IMR-90 (cell line): ENCODE results near the gene RPGRIP1L. TPM values are rescaled to one million over a fixed set of nuclear protein-coding genes. Genes with fewer than 3 reads are reported as not detected.
A peak's percentile ranks its signal among the peaks of the same experiment; 100 is the strongest.

Experiments
- ATAC-seq: fragments of 200-7000 bp; cut with Tn5 transposase; 2 replicates; pipeline ENCODE4 v1.9.1; 2020; ENCODE audit warnings: low read depth, mild to moderate bottlenecking, moderate library complexity
- BruUV-seq: library from RNA; stranded (reverse); fragments of 400-500 nt; replicated peaks from 2 replicates; lab custom pipeline; 2021; lab: Mats Ljungman, UMichigan
- CTCF ChIA-PET: fragments of 300-600 bp; formaldehyde crosslinking; extraction: SDS; loops from one replicate; lab custom pipeline; 2021; ENCODE audit warnings: antibody characterized with exemption; lab: Yijun Ruan, JAX
- POLR2A ChIA-PET: fragments of 300-600 bp; sonication (Branson Sonifier 250); formaldehyde crosslinking; loops from one replicate; lab custom pipeline; 2022; ENCODE audit warnings: antibody characterized with exemption; ENCODE audit not compliant: unreplicated experiment; lab: Charles Lee
- DNase-seq: peaks from one replicate; pipeline ENCODE4 v3.0.0; 2013
- H2AFZ ChIP-seq: replicated peaks from 2 replicates; pipeline ENCODE3; 2013; ENCODE audit warnings: low read length, mild to moderate bottlenecking; ENCODE audit not compliant: poor library complexity
- H2AK5ac ChIP-seq: 2 replicates; pipeline ENCODE4 v1.6.1; 2013; ENCODE audit warnings: low read depth, low read length, inconsistent platforms
- H2AK9ac ChIP-seq: replicated peaks from 2 replicates; pipeline ENCODE3; 2013; ENCODE audit warnings: mild to moderate bottlenecking, low read depth, low read length, moderate library complexity; ENCODE audit not compliant: poor library complexity
- H2BK120ac ChIP-seq: 2 replicates; pipeline ENCODE4 v1.6.1; 2013; ENCODE audit warnings: low read depth, low read length, inconsistent platforms
- H2BK15ac ChIP-seq: 3 replicates; pipeline ENCODE4 v1.6.1; 2013; ENCODE audit warnings: low read depth, low read length, inconsistent platforms
- H2BK20ac ChIP-seq: 2 replicates; pipeline ENCODE4 v1.6.1; 2013; ENCODE audit warnings: low read depth, mild to moderate bottlenecking, inconsistent platforms, low read length, moderate library complexity
- H2BK5ac ChIP-seq: 2 replicates; pipeline ENCODE4 v1.6.1; 2013; ENCODE audit warnings: mild to moderate bottlenecking, low read depth, low read length, inconsistent platforms; ENCODE audit not compliant: poor library complexity, severe bottlenecking
- H3K14ac ChIP-seq: replicated peaks from 2 replicates; pipeline ENCODE4 v1.6.1; 2013; ENCODE audit warnings: low read depth, low read length, inconsistent platforms
- H3K18ac ChIP-seq: 2 replicates; pipeline ENCODE4 v1.6.1; 2013; ENCODE audit warnings: low read depth, low read length, control low read depth
- H3K23ac ChIP-seq: 2 replicates; pipeline ENCODE4 v1.6.1; 2013; ENCODE audit warnings: low read depth, low read length, inconsistent platforms
- H3K27ac ChIP-seq: 2 replicates; pipeline ENCODE4 v1.5.1; 2013; ENCODE audit warnings: mild to moderate bottlenecking, control low read depth, low read length; ENCODE audit not compliant: insufficient read depth
- H3K27me3 ChIP-seq: 2 replicates; pipeline ENCODE4 v1.6.1; 2013; ENCODE audit warnings: low read length; ENCODE audit not compliant: control insufficient read depth, insufficient read depth
- H3K36me3 ChIP-seq: 2 replicates; pipeline ENCODE4 v1.6.1; 2013; ENCODE audit warnings: low read length, mixed read lengths; ENCODE audit not compliant: control insufficient read depth, insufficient read depth
- H3K4ac ChIP-seq: 2 replicates; pipeline ENCODE4 v1.6.1; 2013; ENCODE audit warnings: low read depth, low read length, inconsistent platforms
- H3K4me1 ChIP-seq: 2 replicates; pipeline ENCODE4 v1.6.1; 2013; ENCODE audit warnings: low read length, mixed read lengths; ENCODE audit not compliant: control insufficient read depth, insufficient read depth
- H3K4me2 ChIP-seq: 2 replicates; pipeline ENCODE4 v1.6.1; 2013; ENCODE audit warnings: low read depth, mild to moderate bottlenecking, control low read depth, low read length, moderate library complexity
- H3K4me3 ChIP-seq: 2 replicates; pipeline ENCODE4 v1.5.1; 2013; ENCODE audit warnings: low read depth, mild to moderate bottlenecking, control low read depth, low read length, moderate library complexity; ENCODE audit not compliant: insufficient read depth
- H3K56ac ChIP-seq: 2 replicates; pipeline ENCODE4 v1.6.1; 2013; ENCODE audit warnings: low read length, inconsistent platforms; ENCODE audit not compliant: insufficient read depth; ENCODE audit errors: extremely low read depth
- H3K79me1 ChIP-seq, 2 experiments: 2 replicates each; pipeline ENCODE4 v1.6.1; 2013; ENCODE audit warnings: low read length in 2 of 2, inconsistent platforms in 1 of 2, low read depth in 1 of 2
- H3K9ac ChIP-seq: 2 replicates; pipeline ENCODE4 v1.6.1; 2013; ENCODE audit warnings: low read depth, low read length, control low read depth
- H3K9me1 ChIP-seq: 2 replicates; pipeline ENCODE4 v1.6.1; 2013; ENCODE audit warnings: low read length, inconsistent platforms; ENCODE audit not compliant: insufficient read depth
- H3K9me3 ChIP-seq: 2 replicates; pipeline ENCODE4 v1.6.1; 2013; ENCODE audit warnings: low read length; ENCODE audit not compliant: control insufficient read depth, insufficient read depth
- H4K20me1 ChIP-seq: 2 replicates; pipeline ENCODE4 v1.6.1; 2013; ENCODE audit warnings: low read length, inconsistent platforms; ENCODE audit not compliant: insufficient read depth
- H4K5ac ChIP-seq: 2 replicates; pipeline ENCODE4 v1.6.1; 2013; ENCODE audit warnings: mild to moderate bottlenecking, low read depth, low read length, control low read depth
- H4K8ac ChIP-seq, 2 experiments: 2 replicates each; pipeline ENCODE4 v1.6.1; 2013; ENCODE audit warnings: low read depth in 2 of 2, low read length in 2 of 2, control low read depth in 1 of 2, inconsistent platforms in 1 of 2
- H4K91ac ChIP-seq: 2 replicates; pipeline ENCODE4 v1.6.1; 2013; ENCODE audit warnings: low read depth, low read length, inconsistent platforms; ENCODE audit not compliant: insufficient read depth
- BHLHE40 ChIP-seq: fragments of 150-350 bp; IDR thresholded peaks from 2 replicates; pipeline ENCODE4 v1.6.1; 2016; ENCODE audit warnings: mild to moderate bottlenecking, low read depth, low read length
- CEBPB ChIP-seq: IDR thresholded peaks from 2 replicates; pipeline ENCODE4 v1.6.1; 2012; ENCODE audit warnings: low read depth, low read length, improper control_type of control experiment
- CHD1 ChIP-seq: IDR thresholded peaks from 2 replicates; pipeline ENCODE4 v1.6.1; 2012; ENCODE audit warnings: low read depth, low read length, improper control_type of control experiment
- FOS ChIP-seq: fragments of 150-350 bp; IDR thresholded peaks from 2 replicates; pipeline ENCODE4 v1.6.1; 2016; ENCODE audit warnings: low read depth, low read length
- MAFK ChIP-seq: IDR thresholded peaks from 2 replicates; pipeline ENCODE4 v1.6.1; 2012; ENCODE audit warnings: low read depth, low read length, improper control_type of control experiment
- MAZ ChIP-seq: IDR thresholded peaks from 2 replicates; pipeline ENCODE4 v1.6.1; 2012; ENCODE audit warnings: low read depth, mild to moderate bottlenecking, low read length, improper control_type of control experiment, moderate library complexity, borderline replicate concordance
- MXI1 ChIP-seq: IDR thresholded peaks from 2 replicates; pipeline ENCODE4 v1.6.1; 2012; ENCODE audit warnings: low read depth, mild to moderate bottlenecking, low read length, moderate library complexity, borderline replicate concordance
- NFE2L2 ChIP-seq: fragments of 150-350 bp; IDR thresholded peaks from 2 replicates; pipeline ENCODE4 v1.6.1; 2016; ENCODE audit warnings: low read depth, mild to moderate bottlenecking, low read length
- POLR2A ChIP-seq: IDR thresholded peaks from 2 replicates; pipeline ENCODE4 v1.6.1; 2012; ENCODE audit warnings: mild to moderate bottlenecking, low read depth, low read length
- RAD21 ChIP-seq: IDR thresholded peaks from 2 replicates; pipeline ENCODE4 v1.6.1; 2012; ENCODE audit warnings: low read length, improper control_type of control experiment
- RCOR1 ChIP-seq: IDR thresholded peaks from 2 replicates; pipeline ENCODE4 v1.6.1; 2012; ENCODE audit warnings: mild to moderate bottlenecking, low read length, improper control_type of control experiment; ENCODE audit not compliant: insufficient replicate concordance
- RFX5 ChIP-seq: IDR thresholded peaks from 2 replicates; pipeline ENCODE4 v1.8.0; 2012; ENCODE audit warnings: low read depth, mild to moderate bottlenecking, low read length, moderate library complexity
- SMC3 ChIP-seq: fragments of 150-350 bp; IDR thresholded peaks from 2 replicates; pipeline ENCODE4 v1.6.1; 2016; ENCODE audit warnings: low read depth, mild to moderate bottlenecking, antibody characterized with exemption, low read length, moderate library complexity
- WGBS, 2 experiments: methylation state at CpG; one replicate each; pipeline versions ENCODE4 v1.1.5 to v1.1.7; 2013; ENCODE audit warnings: missing lambda C conversion rate in 2 of 2; ENCODE audit not compliant: insufficient read length in 1 of 2; ENCODE audit errors: extremely low coverage in 2 of 2; 5-methylcytosine and 5-hydroxymethylcytosine counted together
- dilution Hi-C: fragments of 300-500 bp; cut with HindIII; formaldehyde crosslinking; loops from one replicate; pipeline ENCODE4 v1.14.3; 2018; ENCODE audit warnings: low sequenced_read_pairs; ENCODE audit not compliant: unreplicated experiment
- in situ Hi-C: fragments of 300-500 bp; cut with MboI; formaldehyde crosslinking; loops from 3 replicates; pipeline ENCODE4 v1.14.3; 2019; ENCODE audit warnings: low sequenced_read_pairs, inconsistent platforms, mixed read lengths
- intact Hi-C: fragments of 100-400 bp; cut with micrococcal nuclease; formaldehyde crosslinking; loops from 2 replicates; pipeline ENCODE4 v1.10.0; 2022
- polyA plus RNA-seq, 3 experiments: library from polyadenylated mRNA; depleted of rRNA; stranded (reverse); fragments of >200 nt; gene quantifications; 2 replicates each; pipeline ENCODE4 v1.2.3, GENCODE V29; 2012; ENCODE audit warnings: low replicate concordance in 1 of 3
- total RNA-seq: library from RNA; depleted of rRNA; stranded (reverse); fragments of >200 nt; gene quantifications from 2 replicates; pipeline ENCODE4 v1.2.3, GENCODE V29; 2012
- TF ChIP-seq, protein P1 (sequence below): fragments of 150-350 bp; IDR thresholded peaks from 2 replicates; pipeline ENCODE4 v1.6.1; 2017; ENCODE audit warnings: mild to moderate bottlenecking, antibody characterized with exemption, low read length, low read depth
- TF ChIP-seq, protein P2 (sequence below): conservative IDR thresholded peaks from 2 replicates; pipeline ENCODE4 v1.5.1; 2012; ENCODE audit warnings: mild to moderate bottlenecking, low read depth, low read length, improper control_type of control experiment

RPGRIP1L gene
- total and polyA plus RNA-seq, 2 of the 4 experiments (the other 2 are of a cell fraction) = 7.3 to 10.4 TPM

DNA sequence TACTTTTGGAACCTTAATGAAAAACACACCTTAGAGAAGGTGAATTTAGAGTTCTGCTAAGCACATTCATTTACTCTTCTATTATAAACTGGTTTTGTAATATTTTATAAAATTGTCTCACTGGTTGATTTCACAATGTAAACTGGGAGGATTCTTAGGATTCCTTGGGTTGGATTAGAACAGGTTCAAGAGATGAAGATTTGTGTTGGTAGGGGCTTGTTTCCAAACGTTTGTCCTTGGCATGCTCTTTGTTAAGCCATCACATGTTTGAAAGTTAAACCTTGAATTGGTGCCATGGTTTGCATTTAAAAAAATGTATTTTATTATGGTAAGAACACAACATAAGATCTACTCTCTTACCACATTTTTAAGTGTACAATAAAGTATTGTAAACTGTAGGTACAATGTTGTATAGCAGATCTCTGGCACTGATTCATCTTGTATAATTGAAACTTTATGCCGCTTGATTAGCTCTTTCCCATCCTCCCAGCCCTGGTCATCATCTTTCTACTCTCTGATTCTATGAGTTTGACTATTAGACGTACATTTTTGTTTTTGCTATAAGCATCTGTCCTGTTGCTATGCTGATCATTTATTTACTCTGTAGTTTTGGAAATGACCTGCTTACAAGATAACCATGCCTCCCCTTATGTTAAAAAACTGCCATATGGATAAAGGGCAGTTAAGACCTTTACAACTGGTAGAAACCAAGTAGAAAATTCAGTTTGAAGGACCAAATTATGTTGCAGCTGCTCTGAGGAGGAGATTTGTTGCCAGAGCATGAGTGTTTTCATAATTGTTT lies 9.9 kb upstream of the RPGRIP1L start:
- BruUV-seq = no TSS peak
- H4K5ac ChIP-seq = no peak overlapping the region
- no peak; the same call in 1 of the 2 replicates for ATAC-seq
- dilution Hi-C loops = no loop called here
- H2BK15ac ChIP-seq = no peak overlapping the region
- H4K8ac ChIP-seq = no peak overlapping the region
- ChIA-PET CTCF (no interaction called here), POLR2A (no interaction called here)
- H3K27ac ChIP-seq = no peak overlapping the region
- H3K4me3 ChIP-seq = no peak overlapping the region
- 0 out of 2 replicates have a peak, but pooled peaks cover 2% of the 10 kb centered on the region for H3K9me1 ChIP-seq
- H4K20me1 ChIP-seq = peaks cover 15% of the 10 kb centered on the region; the same call in 1 of the 2 replicates
- H2BK20ac ChIP-seq = no peak overlapping the region
- no peak overlapping the region for H2BK5ac ChIP-seq
- H3K9ac ChIP-seq = no peak overlapping the region
- no peak overlapping the region for H3K14ac ChIP-seq
- no peaks in the 10 kb centered on the region for H3K27me3 ChIP-seq
- H3K36me3 ChIP-seq = no peaks in the 10 kb centered on the region
- no peak overlapping the region for H2AFZ ChIP-seq
- H3K79me1 ChIP-seq = peaks cover 15 to 44% of the 10 kb centered on the region in 2 experiments
- no peak for DNase-seq
- TF ChIP-seq BHLHE40 = no peak
- no peak for TF ChIP-seq MXI1
- no peak for TF ChIP-seq NFE2L2
- TF ChIP-seq, protein P1, sequence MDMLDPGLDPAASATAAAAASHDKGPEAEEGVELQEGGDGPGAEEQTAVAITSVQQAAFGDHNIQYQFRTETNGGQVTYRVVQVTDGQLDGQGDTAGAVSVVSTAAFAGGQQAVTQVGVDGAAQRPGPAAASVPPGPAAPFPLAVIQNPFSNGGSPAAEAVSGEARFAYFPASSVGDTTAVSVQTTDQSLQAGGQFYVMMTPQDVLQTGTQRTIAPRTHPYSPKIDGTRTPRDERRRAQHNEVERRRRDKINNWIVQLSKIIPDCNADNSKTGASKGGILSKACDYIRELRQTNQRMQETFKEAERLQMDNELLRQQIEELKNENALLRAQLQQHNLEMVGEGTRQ = no peak
- no peak for TF ChIP-seq RFX5
- no peak for TF ChIP-seq MAFK
- TF ChIP-seq CHD1 = no peak
- TF ChIP-seq, protein P2, sequence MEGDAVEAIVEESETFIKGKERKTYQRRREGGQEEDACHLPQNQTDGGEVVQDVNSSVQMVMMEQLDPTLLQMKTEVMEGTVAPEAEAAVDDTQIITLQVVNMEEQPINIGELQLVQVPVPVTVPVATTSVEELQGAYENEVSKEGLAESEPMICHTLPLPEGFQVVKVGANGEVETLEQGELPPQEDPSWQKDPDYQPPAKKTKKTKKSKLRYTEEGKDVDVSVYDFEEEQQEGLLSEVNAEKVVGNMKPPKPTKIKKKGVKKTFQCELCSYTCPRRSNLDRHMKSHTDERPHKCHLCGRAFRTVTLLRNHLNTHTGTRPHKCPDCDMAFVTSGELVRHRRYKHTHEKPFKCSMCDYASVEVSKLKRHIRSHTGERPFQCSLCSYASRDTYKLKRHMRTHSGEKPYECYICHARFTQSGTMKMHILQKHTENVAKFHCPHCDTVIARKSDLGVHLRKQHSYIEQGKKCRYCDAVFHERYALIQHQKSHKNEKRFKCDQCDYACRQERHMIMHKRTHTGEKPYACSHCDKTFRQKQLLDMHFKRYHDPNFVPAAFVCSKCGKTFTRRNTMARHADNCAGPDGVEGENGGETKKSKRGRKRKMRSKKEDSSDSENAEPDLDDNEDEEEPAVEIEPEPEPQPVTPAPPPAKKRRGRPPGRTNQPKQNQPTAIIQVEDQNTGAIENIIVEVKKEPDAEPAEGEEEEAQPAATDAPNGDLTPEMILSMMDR = no peak
- TF ChIP-seq FOS = no peak
- no peak for TF ChIP-seq CEBPB
- no peak for TF ChIP-seq MAZ
- TF ChIP-seq SMC3 = no peak
- TF ChIP-seq POLR2A = no peak
- no peak for TF ChIP-seq RAD21
- no peak for TF ChIP-seq RCOR1
- no peak overlapping the region for H2AK5ac ChIP-seq
- 0 out of 2 replicates have a peak, but pooled peaks cover 2% of the 10 kb centered on the region for H3K4me1 ChIP-seq
- H3K4me2 ChIP-seq = 0 out of 2 replicates have a peak overlapping the region, but pooled peaks have one; percentile 24
- H3K18ac ChIP-seq = no peak overlapping the region
- WGBS, 2 experiments = no CpG with 5 or more reads among the region's 3 CpGs
- H3K9me3 ChIP-seq = no peaks in the 10 kb centered on the region
- H3K23ac ChIP-seq = no peak overlapping the region
- no peak overlapping the region for H3K4ac ChIP-seq
- H2BK120ac ChIP-seq = no peak overlapping the region
- no peak overlapping the region for H4K91ac ChIP-seq
- intact Hi-C loops = no loop called here
- in situ Hi-C loops = loop anchor here (5.0 kb wide), 1 partner anchor 49 kb away; no protein-coding TSS in a partner anchor
- no peak overlapping the region for H3K56ac ChIP-seq
- H2AK9ac ChIP-seq = no peak overlapping the region
